OCI-M2 (cell line): ENCODE measurements around the gene THADA.
"Not testable (repeated sequence)": the region's sequence is repeated elsewhere in the genome, so short reads cannot be mapped to it uniquely, and the experiment has no call there.

Experiments used
- DNase-seq: peaks from one replicate; lab custom pipeline; 2025; ENCODE audit not compliant: unreplicated experiment; lab: John Stamatoyannopoulos, UW

The THADA gene

DNA sequence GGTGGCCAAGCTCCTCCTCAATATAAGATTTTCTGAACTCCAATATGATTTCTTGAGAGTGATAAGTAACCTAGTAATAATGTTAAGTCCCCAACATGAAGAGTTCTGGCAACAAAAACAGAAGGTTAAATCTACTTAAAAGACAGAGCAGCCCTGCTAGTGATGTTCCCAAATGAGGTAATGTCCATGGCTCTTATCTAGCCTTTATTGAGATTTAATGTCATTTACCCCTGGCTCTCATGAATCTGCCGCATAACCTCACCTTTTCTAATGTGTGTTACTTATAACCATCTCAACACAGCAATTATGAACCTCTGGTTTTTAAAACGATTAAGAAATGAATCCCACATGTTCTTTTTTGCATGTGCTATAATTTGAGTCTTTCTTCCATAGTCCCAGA is 201.9 kb downstream of the THADA start:
- DNase-seq = no peak

GRCh38 chr2:43391878-43392215 is 204.0 kb downstream of the THADA start:
- no peak for DNase-seq

- no peak for DNase-seq
Measured at GRCh38 chr2:43391201-43391877, 204.5 kb downstream of the THADA start.

GRCh38 chr2:43389581-43390466 is 206.0 kb downstream of the THADA start:
- DNase-seq = no peak

DNA sequence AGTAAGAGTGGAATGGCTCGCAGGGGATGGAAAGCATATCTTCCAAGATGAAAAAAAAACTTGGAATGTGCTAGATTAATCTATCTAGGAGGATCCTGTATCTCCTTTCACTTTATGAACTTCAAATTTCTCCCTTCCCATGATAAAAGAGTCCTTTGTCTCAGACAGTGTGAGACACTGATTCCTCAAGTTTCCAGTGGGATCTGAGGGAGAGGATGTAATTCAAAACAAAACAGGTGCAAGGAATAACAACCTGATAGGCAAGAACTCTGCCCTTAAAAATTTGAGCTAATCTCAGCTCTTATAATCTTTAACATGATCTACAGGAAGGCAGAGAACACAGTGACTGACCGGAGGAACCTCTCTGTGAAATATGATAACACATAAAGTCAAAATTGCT is 207.5 kb downstream of the THADA start:
- DNase-seq = no peak

DNA sequence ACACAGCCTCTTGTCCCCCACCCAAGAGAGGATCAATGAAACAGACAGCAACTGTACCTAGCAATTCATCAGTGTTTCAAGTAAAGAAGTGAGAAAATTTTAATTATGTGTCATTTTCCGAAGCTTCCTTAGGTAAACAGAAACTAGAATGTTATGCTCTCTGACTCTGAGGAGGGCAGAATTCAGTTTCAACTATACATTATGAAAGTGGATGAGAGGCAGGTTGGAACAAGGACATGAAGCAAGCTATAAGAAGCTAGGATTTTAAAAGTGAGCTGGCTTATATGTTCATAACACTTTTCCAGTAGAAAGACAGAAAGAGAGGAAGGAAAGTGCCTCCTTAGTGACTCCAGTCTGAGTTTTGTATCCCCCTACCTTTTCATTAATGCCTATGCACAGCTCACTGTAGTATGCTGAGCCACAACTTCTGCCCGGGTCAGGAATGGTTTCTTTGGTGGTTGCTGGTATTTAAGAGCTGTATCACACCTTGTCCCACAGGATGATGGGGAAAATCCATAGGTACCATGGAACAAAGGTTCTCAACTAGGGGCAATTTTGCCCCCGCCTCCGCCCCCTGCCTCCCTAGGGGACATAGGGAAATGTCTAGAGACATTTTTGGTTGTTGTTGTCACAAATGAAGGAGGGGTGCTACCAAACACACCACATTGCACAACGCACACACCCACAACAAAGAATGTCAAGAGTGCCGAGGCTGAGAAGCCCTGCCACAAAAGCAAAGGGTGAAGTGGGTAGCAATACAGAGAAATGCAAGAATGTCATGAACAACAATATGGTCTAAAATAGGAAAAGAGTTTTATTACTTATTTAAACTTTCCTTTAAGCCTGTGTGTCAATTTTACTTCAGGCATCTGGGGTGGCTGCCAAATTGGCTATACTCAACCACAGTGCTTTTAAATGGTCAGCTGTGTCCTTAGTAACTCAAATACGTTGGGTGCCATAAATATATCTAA is 208.5 kb downstream of the THADA start:
- no peak for DNase-seq

DNA sequence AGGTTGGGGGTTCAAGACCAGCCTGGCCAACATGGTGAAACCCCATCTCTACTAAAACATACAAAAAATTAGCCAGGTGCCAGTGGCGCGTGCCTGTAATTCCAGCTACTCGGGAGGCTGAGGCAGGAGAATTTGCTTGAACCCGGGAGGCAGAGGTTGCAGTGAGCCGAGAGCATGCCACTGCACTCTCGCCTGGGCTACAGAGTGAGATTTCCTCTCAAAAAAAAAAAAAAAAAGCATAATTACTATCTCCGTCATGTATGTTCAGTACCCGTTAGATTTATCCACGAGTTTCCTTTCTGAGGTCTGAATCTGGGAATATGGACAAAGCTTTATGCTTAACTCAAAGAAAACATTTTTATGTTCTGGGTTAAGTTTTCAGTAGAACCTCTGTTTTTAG is 209.2 kb downstream of the THADA start:
- not testable (repeated sequence) for DNase-seq

- DNase-seq = no peak
Measured at GRCh38 chr2:43384143-43384542, 211.7 kb downstream of the THADA start.

- DNase-seq = no peak
Measured at GRCh38 chr2:43383533-43383932, 212.3 kb downstream of the THADA start.

GRCh38 chr2:43379494-43379893 is 216.3 kb downstream of the THADA start:
- no peak for DNase-seq

- no peak for DNase-seq
Measured at GRCh38 chr2:43377327-43377726, 218.5 kb downstream of the THADA start.

- DNase-seq = no peak
Measured at GRCh38 chr2:43376523-43377198, 219.2 kb downstream of the THADA start.

DNA sequence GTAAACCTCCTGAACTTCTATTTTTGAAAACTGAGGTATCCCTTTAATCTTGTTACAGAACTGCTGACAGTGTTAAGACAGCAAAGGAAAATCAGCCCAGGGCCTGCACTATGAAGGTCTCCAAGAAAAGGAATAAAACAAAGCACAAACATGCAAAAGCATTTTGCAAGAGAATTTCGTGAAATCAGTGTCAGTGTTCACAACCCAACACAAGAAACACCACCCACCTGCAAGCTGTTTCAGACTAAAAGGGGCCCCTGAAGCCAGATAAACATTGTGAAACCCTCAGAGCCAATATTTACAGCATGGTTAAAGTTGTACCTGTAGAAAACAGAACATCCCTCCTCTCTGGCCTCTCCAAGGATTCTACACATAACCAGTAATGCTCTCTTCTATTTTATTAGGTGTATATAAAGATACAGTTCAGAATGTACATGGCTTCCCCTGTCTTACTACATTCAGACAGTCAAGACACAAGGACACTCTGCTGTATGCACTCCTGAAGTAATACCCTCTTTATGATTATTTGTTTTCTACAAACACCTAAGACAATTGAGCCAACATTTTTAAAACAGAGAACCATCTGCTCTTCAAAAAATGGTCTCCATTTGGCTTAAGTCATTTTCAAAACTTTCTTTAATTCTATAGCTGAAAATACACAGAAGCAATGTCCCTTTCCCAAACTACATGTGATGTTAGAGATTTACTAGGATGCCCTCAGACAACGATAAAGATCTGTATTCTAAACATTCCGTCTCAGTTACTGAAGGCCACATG is 219.9 kb downstream of the THADA start:
- no peak for DNase-seq

- no peak for DNase-seq
Measured at GRCh38 chr2:43372416-43373081, 223.3 kb downstream of the THADA start.

- DNase-seq = no peak
Measured at GRCh38 chr2:43370705-43371104, 225.1 kb downstream of the THADA start.

DNA sequence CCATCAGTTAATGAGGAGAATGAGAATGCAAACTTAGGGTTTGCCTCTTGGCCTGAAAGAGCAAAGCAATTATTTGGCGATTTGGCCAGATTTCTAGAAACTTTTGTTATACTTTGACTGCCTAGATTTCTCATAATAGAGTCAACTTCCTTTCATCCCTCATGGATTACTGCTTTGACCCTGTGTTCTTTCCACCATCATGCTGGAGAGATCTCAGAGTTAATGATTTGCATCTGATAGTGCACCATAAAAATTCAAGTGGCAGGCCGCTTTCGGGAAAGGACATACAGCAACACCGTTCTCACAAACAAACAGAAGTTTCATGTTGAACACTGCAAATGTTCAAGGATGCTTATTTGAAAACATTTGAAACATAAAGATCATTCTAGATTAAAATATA is 225.7 kb downstream of the THADA start:
- no peak for DNase-seq

GRCh38 chr2:43368483-43369385 is 227.1 kb downstream of the THADA start:
- DNase-seq = no peak

- DNase-seq = no peak
Measured at GRCh38 chr2:43367012-43367782, 228.6 kb downstream of the THADA start.
